Endothelial cell of umbilical vein (primary cell): ENCODE results near the gene SRA1. TPM values are rescaled to one million over a fixed set of nuclear protein-coding genes. Genes with fewer than 3 reads are reported as not detected.
A peak's percentile ranks its signal among the peaks of the same experiment; 100 is the strongest.

Experiments used
- BruUV-seq: library from RNA; stranded (reverse); fragments of 400-500 nt; replicated peaks from 2 replicates; lab custom pipeline; 2021; lab: Mats Ljungman, UMichigan
- CTCF ChIA-PET: fragments of 300-600, 350-600 bp; sonication (Branson Sonifier 250); formaldehyde crosslinking; loops from one replicate; lab custom pipeline; 2021; ENCODE audit warnings: antibody characterized with exemption, inconsistent platforms; lab: Charles Lee
- POLR2A ChIA-PET: fragments of 300-600, 350-600 bp; sonication (Branson Sonifier 250); formaldehyde crosslinking; loops from one replicate; lab custom pipeline; 2021; ENCODE audit warnings: antibody characterized with exemption, inconsistent platforms; lab: Charles Lee
- DNase-seq: peaks from one replicate; pipeline ENCODE4 v3.0.0-alpha.2; 2011; ENCODE audit warnings: low read depth, low spot score
- FAIRE-seq: peaks from 2 replicates; lab custom pipeline; 2011; peaks lifted over from hg19 to GRCh38; lab: Jason Lieb, UNC
- H2AFZ ChIP-seq: 2 replicates; pipeline ENCODE4 v1.6.0; 2012; ENCODE audit warnings: low read depth, low read length, control low read depth, inconsistent platforms
- H3K27ac ChIP-seq: 2 replicates; pipeline ENCODE4 v1.5.1; 2011; ENCODE audit warnings: low read depth, mild to moderate bottlenecking, control low read depth, low read length, moderate library complexity; ENCODE audit not compliant: insufficient read depth
- H3K27me3 ChIP-seq, 2 experiments: 2 replicates each; pipeline versions ENCODE4 v1.6.0 to v1.6.1; 2011; ENCODE audit warnings: low read length in 2 of 2, mixed read lengths in 1 of 2; ENCODE audit not compliant: control insufficient read depth in 2 of 2, insufficient read depth in 2 of 2
- H3K36me3 ChIP-seq, 2 experiments: 2 replicates in 1 of 2; 3 replicates in 1 of 2; pipeline ENCODE4 v1.5.1; 2011; ENCODE audit warnings: low read length in 2 of 2, mild to moderate bottlenecking in 1 of 2, moderate library complexity in 1 of 2; ENCODE audit not compliant: control insufficient read depth in 2 of 2, insufficient read depth in 2 of 2; ENCODE audit errors: extremely low read depth in 1 of 2
- H3K4me1 ChIP-seq: 3 replicates; pipeline ENCODE4 v1.5.1; 2011; ENCODE audit warnings: mild to moderate bottlenecking, low read length; ENCODE audit not compliant: control insufficient read depth, insufficient read depth; ENCODE audit errors: extremely low read depth
- H3K4me2 ChIP-seq: 2 replicates; pipeline ENCODE4 v1.6.1; 2011; ENCODE audit warnings: low read length, control low read depth, mixed read lengths; ENCODE audit not compliant: insufficient read depth
- H3K4me3 ChIP-seq, 3 experiments: fragments of 200-600 bp in 1 of 3; sonication (generic), shearing (Covaris generic) in 1 of 3; replicated peaks in 1 of 3; 2 replicates each; pipeline ENCODE4 v1.5.1; 2011 to 2016; ENCODE audit warnings: control low read depth in 3 of 3, low read length in 3 of 3, mild to moderate bottlenecking in 2 of 3, inconsistent platforms in 1 of 3, low read depth in 1 of 3, moderate library complexity in 1 of 3; ENCODE audit not compliant: insufficient read depth in 1 of 3
- H3K79me2 ChIP-seq: 2 replicates; pipeline ENCODE4 v1.6.0; 2012; ENCODE audit warnings: low read length, inconsistent platforms; ENCODE audit not compliant: control insufficient read depth, insufficient read depth
- H3K9ac ChIP-seq: replicated peaks from 2 replicates; pipeline ENCODE3; 2011; ENCODE audit warnings: low read length, control low read depth; ENCODE audit not compliant: insufficient read depth; ENCODE audit errors: extremely low read depth
- H3K9me1 ChIP-seq: replicated peaks from 3 replicates; pipeline ENCODE4 v1.6.0; 2011; ENCODE audit warnings: mild to moderate bottlenecking, low read length; ENCODE audit not compliant: control insufficient read depth, insufficient read depth; ENCODE audit errors: extremely low read depth
- H3K9me3 ChIP-seq: replicated peaks from 2 replicates; pipeline ENCODE4 v1.5.1; 2012; ENCODE audit warnings: low read length, inconsistent platforms; ENCODE audit not compliant: control insufficient read depth, insufficient read depth
- H4K20me1 ChIP-seq: replicated peaks from 2 replicates; pipeline ENCODE3; 2011; ENCODE audit warnings: mild to moderate bottlenecking, low read length; ENCODE audit not compliant: control insufficient read depth, insufficient read depth; ENCODE audit errors: extremely low read depth
- CTCF ChIP-seq, 2 donors: IDR thresholded peaks; 1 replicate in 1 of 2; 2 replicates in 1 of 2; pipeline ENCODE4 v1.5.1; 2011; ENCODE audit warnings: low read length in 2 of 2, mild to moderate bottlenecking in 2 of 2, moderate library complexity in 2 of 2, control low read depth in 1 of 2, inconsistent platforms in 1 of 2, low read depth in 1 of 2; ENCODE audit not compliant: insufficient read depth in 1 of 2; ENCODE audit errors: extremely low read depth in 1 of 2
- FOS ChIP-seq: IDR thresholded peaks from 2 replicates; pipeline ENCODE4 v1.6.1; 2011; ENCODE audit warnings: mild to moderate bottlenecking, low read length, moderate library complexity, borderline replicate concordance; ENCODE audit not compliant: insufficient read depth
- GATA2 ChIP-seq: IDR thresholded peaks from 2 replicates; pipeline ENCODE4 v1.7.0; 2011; ENCODE audit warnings: low read depth, mild to moderate bottlenecking, moderate library complexity, mixed read lengths, low read length; ENCODE audit not compliant: insufficient read length, insufficient read depth
- JUN ChIP-seq: IDR thresholded peaks from 2 replicates; pipeline ENCODE4 v1.6.1; 2011; ENCODE audit warnings: borderline replicate concordance, low read depth; ENCODE audit not compliant: insufficient read length, insufficient read depth
- MYC ChIP-seq: IDR thresholded peaks from one replicate; pipeline ENCODE4 v1.6.1; 2011; ENCODE audit warnings: mild to moderate bottlenecking, low read depth, low read length
- POLR2A ChIP-seq: IDR thresholded peaks from 2 replicates; pipeline ENCODE4 v1.6.1; 2012; ENCODE audit warnings: low read depth, mild to moderate bottlenecking, control low read depth, low read length
- POLR2AphosphoS5 ChIP-seq: IDR thresholded peaks from 2 replicates; pipeline ENCODE4 v1.6.1; 2012; ENCODE audit warnings: low read depth, mild to moderate bottlenecking, control low read depth, low read length, moderate library complexity; ENCODE audit not compliant: insufficient read depth
- dilution Hi-C: fragments of 300-500 bp; cut with MboI; formaldehyde crosslinking; loops from one replicate; pipeline ENCODE4 v1.15.0; 2019; ENCODE audit warnings: low sequenced_read_pairs; ENCODE audit not compliant: extremely low pct_ligation_motif_present
- intact Hi-C: fragments of 100-400 bp; cut with micrococcal nuclease; formaldehyde crosslinking; loops from one replicate; pipeline ENCODE4 v1.10.0; 2022
- polyA plus RNA-seq, 4 experiments: library from polyadenylated mRNA; depleted of rRNA in 3 of 4; stranded (reverse) in 3 of 4; unstranded in 1 of 4; fragments of >200 nt; gene quantifications; 2 replicates each; pipeline versions ENCODE4 v1.2.1 to v1.2.3, GENCODE V29; 2011 to 2012; ENCODE audit warnings: missing spikeins in 1 of 4
- total RNA-seq: library from RNA; stranded (reverse); gene quantifications from 2 replicates; pipeline ENCODE4 v1.2.3, GENCODE V29; 2021

The SRA1 gene
- total and polyA plus RNA-seq, 2 donors (not counting 3 experiments of a cell fraction or from before 2014, with no cell fraction given), result 17.6 to 19.7 TPM

GRCh38 chr5:140549237-140550144 is 7.8 kb downstream of the SRA1 start:
- Histone ChIP-seq H3K9me3 (no peaks in the 10 kb centered on the region), H3K27ac (no peak overlapping the region), H2AFZ (no peak overlapping the region), H3K9me1 (no peaks in the 10 kb centered on the region), H3K4me3 (no peak overlapping the region), H3K27me3 (no peaks in the 10 kb centered on the region), H3K9ac (no peak overlapping the region), H3K4me2 (no peak overlapping the region), H3K79me2 (peaks cover 15% of the 10 kb centered on the region), H4K20me1 (no peaks in the 10 kb centered on the region), H3K4me1 (peaks cover 24% of the 10 kb centered on the region), H3K36me3 (peaks cover 10 to 11% of the 10 kb centered on the region in 2 experiments)
- DNase-seq, result peak; percentile 47
- peak; percentile 78 for FAIRE-seq
- TSS peak; percentile 22 for BruUV-seq
- intact Hi-C loops (no loop called here), dilution Hi-C loops (no loop called here)
- TF ChIP-seq POLR2A, result peak; percentile 13
- no peak for TF ChIP-seq GATA2
- no peak for TF ChIP-seq FOS
- TF ChIP-seq MYC, result no peak
- TF ChIP-seq POLR2AphosphoS5, result no peak
- POLR2A ChIA-PET, result interaction anchor here (0.6 to 2.3 kb wide), 3 partner anchors 8 to 147 kb away, joined by 3 to 7 read pairs (median 5); partner anchors contain the start of gene SRA1
- CTCF ChIA-PET, result interaction anchor here (0.6 to 3.9 kb wide), 5 partner anchors 12 to 192 kb away, joined by 3 to 50 read pairs (median 4); partner anchors contain the start of gene CD14

GRCh38 chr5:140548791-140549190 is 8.5 kb downstream of the SRA1 start:
- ChIA-PET POLR2A (interaction anchor here (0.6 to 2.6 kb wide), 3 partner anchors 9 to 99 kb away, joined by 3 to 14 read pairs (median 7); partner anchors contain the start of genes IK, NDUFA2 and SRA1), CTCF (interaction anchor here (1.7 to 3.9 kb wide), 5 partner anchors 9 to 176 kb away, joined by 4 to 50 read pairs (median 11); partner anchors contain the start of genes CD14, SRA1 and TMCO6)
- H3K9me1 ChIP-seq, result no peaks in the 10 kb centered on the region
- peaks cover 24% of the 10 kb centered on the region for H3K4me1 ChIP-seq
- TF ChIP-seq MYC, result no peak
- TF ChIP-seq FOS, result no peak
- TF ChIP-seq CTCF (IDR thresholded peaks at IDR 0.05; ENCODE audit: extremely low read depth in 1 of 2, insufficient read depth in 1 of 2, low read depth in 1 of 2, low read length in 2 of 2), result no peak
- TF ChIP-seq POLR2AphosphoS5, result no peak
- no peak for TF ChIP-seq GATA2
- no peak for TF ChIP-seq JUN
- no peaks in the 10 kb centered on the region for H3K27me3 ChIP-seq
- no peak overlapping the region for H2AFZ ChIP-seq
- H3K9me3 ChIP-seq, result no peaks in the 10 kb centered on the region
- dilution Hi-C loops (no loop called here), intact Hi-C loops (no loop called here)
- no peak overlapping the region for H3K9ac ChIP-seq
- H4K20me1 ChIP-seq, result no peaks in the 10 kb centered on the region
- BruUV-seq, result no TSS peak
- peaks cover 10 to 11% of the 10 kb centered on the region in 2 experiments for H3K36me3 ChIP-seq
- H3K4me3 ChIP-seq, result no peak overlapping the region
- no peak overlapping the region for H3K27ac ChIP-seq
- FAIRE-seq, result no peak
- no peak overlapping the region for H3K4me2 ChIP-seq
- DNase-seq, result no peak
- H3K79me2 ChIP-seq, result peaks cover 9% of the 10 kb centered on the region
